Gastrocnemius medialis (tissue), 4 donors: ENCODE results near the gene SPOPL.

Experiments
- CTCF ChIP-seq, 5 experiments: fragments of 450-650 bp in 3 of 5; fragments of 200-600 bp in 2 of 5; sonication (generic) in 2 of 5; IDR thresholded peaks in 4 of 5; conservative IDR thresholded peaks in 1 of 5; 1 replicate in 4 of 5; 2 replicates in 1 of 5; pipeline ENCODE4 v1.5.1; 2016 to 2019; ENCODE audit warnings: antibody characterized with exemption in 5 of 5, mild to moderate bottlenecking in 3 of 5, moderate library complexity in 3 of 5
- POLR2A ChIP-seq, 2 donors: fragments of 450-650 bp; IDR thresholded peaks; one replicate each; pipeline ENCODE4 v1.6.1; 2017; ENCODE audit warnings: antibody characterized with exemption in 2 of 2, mild to moderate bottlenecking in 2 of 2, moderate library complexity in 2 of 2

GRCh38 chr2:138550172-138550571, 48.6 kb downstream of the SPOPL start:
- TF ChIP-seq POLR2A (IDR thresholded peaks at IDR 0.05) (no peak), CTCF (IDR thresholded peaks at IDR 0.05 in 4 of 5, conservative IDR thresholded peaks at IDR 0.05 in 1 of 5) (no peak)
